Upper lobe of right lung (tissue), 1 donor: ENCODE results near the gene FOXA1. TPM values are rescaled to one million over a fixed set of nuclear protein-coding genes. Genes with fewer than 3 reads are reported as not detected.

Experiments used
- ATAC-seq: fragments of 200-7000 bp; cut with Tn5 transposase; one replicate; pipeline ENCODE4 v1.9.1; 2020; ENCODE audit warnings: mild to moderate bottlenecking, moderate library complexity
- DNase-seq: peaks from one replicate; pipeline ENCODE4 v3.0.0-alpha.2; 2020
- H3K27ac ChIP-seq: fragments of 200-600 bp; one replicate; pipeline ENCODE4 v1.8.0; 2022
- H3K27me3 ChIP-seq: fragments of 200-600 bp; one replicate; pipeline ENCODE4 v1.8.0; 2022; ENCODE audit warnings: mild to moderate bottlenecking
- H3K36me3 ChIP-seq: fragments of 200-600 bp; one replicate; pipeline ENCODE4 v1.8.0; 2022
- H3K4me1 ChIP-seq: fragments of 200-600 bp; one replicate; pipeline ENCODE4 v1.8.0; 2022
- H3K4me3 ChIP-seq: fragments of 200-600 bp; one replicate; pipeline ENCODE4 v1.8.0; 2022; ENCODE audit warnings: mild to moderate bottlenecking
- H3K9me3 ChIP-seq: fragments of 200-600 bp; one replicate; pipeline ENCODE4 v1.8.0; 2022
- CTCF ChIP-seq: fragments of 200-600 bp; IDR thresholded peaks from one replicate; pipeline ENCODE4 v1.8.0; 2022; ENCODE audit warnings: antibody characterized with exemption
- intact Hi-C: fragments of 100-400 bp; cut with DNase I; formaldehyde crosslinking; loops from one replicate; pipeline ENCODE4 v1.11.0; 2022
- total RNA-seq: library from RNA; stranded (reverse); fragmentation: NEBNext Ultra II Directional; extraction: Animal tissue kit (Norgen Biotek cat#: 25700); gene quantifications from one replicate; pipeline ENCODE4 v1.2.1, GENCODE V29; 2021
- donor health status: DM: no; HTN: yes; CAD: no; lungs with severe emphysema.

The FOXA1 gene
- total RNA-seq, 1 donor from 2014 or later: 20.6 TPM

GRCh38 chr14:37637341-37637740 is 42.3 kb upstream of the FOXA1 start:
- Histone ChIP-seq H3K4me1 (no peaks in the 10 kb centered on the region), H3K36me3 (no peaks in the 10 kb centered on the region), H3K27ac (no peak overlapping the region), H3K9me3 (no peaks in the 10 kb centered on the region), H3K27me3 (no peaks in the 10 kb centered on the region), H3K4me3 (no peak overlapping the region)
- DNase-seq (no peak), ATAC-seq (no peak)
- intact Hi-C loops: no loop called here
- no peak for TF ChIP-seq CTCF

GRCh38 chr14:37625597-37626595 is 30.8 kb upstream of the FOXA1 start:
- H3K27me3 ChIP-seq: peaks cover 16% of the 10 kb centered on the region
- no peak for ATAC-seq
- H3K4me3 ChIP-seq: no peak overlapping the region
- no peaks in the 10 kb centered on the region for H3K36me3 ChIP-seq
- TF ChIP-seq CTCF: no peak
- no peaks in the 10 kb centered on the region for H3K9me3 ChIP-seq
- H3K4me1 ChIP-seq: no peaks in the 10 kb centered on the region
- no peak overlapping the region for H3K27ac ChIP-seq
- no peak for DNase-seq
- intact Hi-C loops: no loop called here

GRCh38 chr14:37623971-37624370 is 28.9 kb upstream of the FOXA1 start:
- no peak for ATAC-seq

GRCh38 chr14:37623426-37623951 is 28.4 kb upstream of the FOXA1 start:
- no peaks in the 10 kb centered on the region for H3K9me3 ChIP-seq
- intact Hi-C loops: no loop called here
- no peak for TF ChIP-seq CTCF
- H3K27me3 ChIP-seq: peaks cover 16% of the 10 kb centered on the region
- DNase-seq (no peak), ATAC-seq (no peak)
- no peaks in the 10 kb centered on the region for H3K4me1 ChIP-seq
- H3K4me3 ChIP-seq: no peak overlapping the region
- H3K27ac ChIP-seq: no peak overlapping the region
- H3K36me3 ChIP-seq: no peaks in the 10 kb centered on the region

More at GRCh38 chr14:37623971-37624370, 28.9 kb upstream of the FOXA1 start:
- Histone ChIP-seq H3K36me3 (no peaks in the 10 kb centered on the region), H3K27me3 (peaks cover 16% of the 10 kb centered on the region), H3K4me1 (no peaks in the 10 kb centered on the region), H3K27ac (no peak overlapping the region), H3K9me3 (no peaks in the 10 kb centered on the region), H3K4me3 (no peak overlapping the region)
- intact Hi-C loops: no loop called here
- no peak for DNase-seq
- no peak for TF ChIP-seq CTCF

- Histone ChIP-seq H3K27me3 (peaks cover 16% of the 10 kb centered on the region), H3K9me3 (no peaks in the 10 kb centered on the region), H3K27ac (no peak overlapping the region), H3K4me1 (no peaks in the 10 kb centered on the region), H3K4me3 (no peak overlapping the region), H3K36me3 (no peaks in the 10 kb centered on the region)
- intact Hi-C loops: no loop called here
- no peak for DNase-seq
- ATAC-seq: no peak
- no peak for TF ChIP-seq CTCF
Observed at GRCh38 chr14:37622231-37622923, 27.3 kb upstream of the FOXA1 start.
